Fibroblast of peridontal ligament (primary cell): Measurements from ENCODE around the gene ZNF816.
"Not testable (repeated sequence)": the region's sequence is repeated elsewhere in the genome, so short reads cannot be mapped to it uniquely, and the experiment has no call there.

ENCODE experiments used
- DNase-seq: peaks from one replicate; pipeline ENCODE4 v3.0.0-alpha.2; 2010; ENCODE audit errors: extremely low read depth

The ZNF816 gene

DNA sequence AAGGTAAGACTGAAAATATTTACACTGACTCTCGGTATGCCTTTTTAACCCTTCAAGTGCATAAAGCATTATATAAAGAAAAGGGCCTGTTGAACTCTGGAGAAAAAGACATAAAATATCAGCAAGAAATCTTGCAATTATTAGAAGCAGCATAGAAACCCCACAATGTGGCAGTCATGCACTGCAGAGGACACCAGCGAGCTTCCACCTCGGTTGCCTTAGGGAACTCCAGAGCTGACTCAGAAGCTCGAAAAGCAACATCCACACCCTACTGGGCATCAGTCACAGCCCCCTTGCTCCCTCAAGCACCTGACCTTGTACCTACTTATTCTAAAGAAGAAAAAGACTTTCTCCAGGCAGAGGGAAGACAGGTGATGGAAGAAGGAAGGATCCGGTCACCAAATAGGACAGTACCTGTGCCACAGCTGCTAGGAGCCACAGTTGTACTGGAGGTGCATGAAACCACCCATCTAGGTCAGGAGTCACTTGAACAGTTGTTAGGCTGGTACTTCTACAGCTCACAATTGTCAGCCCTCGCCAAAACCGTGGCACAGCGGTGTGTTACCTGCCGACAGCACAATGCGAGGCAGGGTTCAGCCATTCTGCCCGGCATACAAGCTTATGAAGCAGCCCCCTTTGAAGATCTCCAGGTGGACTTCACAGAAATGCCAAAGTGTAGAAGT lies 2.9 kb downstream of the ZNF816 start:
- DNase-seq: no peak

- DNase-seq: no peak
Measured at GRCh38 chr19:52957591-52957990, 5.1 kb downstream of the ZNF816 start.

- DNase-seq: no peak
Measured at GRCh38 chr19:52956917-52957316, 5.8 kb downstream of the ZNF816 start.

GRCh38 chr19:52949422-52949821 lies 13.3 kb downstream of the ZNF816 start:
- no peak for DNase-seq

DNA sequence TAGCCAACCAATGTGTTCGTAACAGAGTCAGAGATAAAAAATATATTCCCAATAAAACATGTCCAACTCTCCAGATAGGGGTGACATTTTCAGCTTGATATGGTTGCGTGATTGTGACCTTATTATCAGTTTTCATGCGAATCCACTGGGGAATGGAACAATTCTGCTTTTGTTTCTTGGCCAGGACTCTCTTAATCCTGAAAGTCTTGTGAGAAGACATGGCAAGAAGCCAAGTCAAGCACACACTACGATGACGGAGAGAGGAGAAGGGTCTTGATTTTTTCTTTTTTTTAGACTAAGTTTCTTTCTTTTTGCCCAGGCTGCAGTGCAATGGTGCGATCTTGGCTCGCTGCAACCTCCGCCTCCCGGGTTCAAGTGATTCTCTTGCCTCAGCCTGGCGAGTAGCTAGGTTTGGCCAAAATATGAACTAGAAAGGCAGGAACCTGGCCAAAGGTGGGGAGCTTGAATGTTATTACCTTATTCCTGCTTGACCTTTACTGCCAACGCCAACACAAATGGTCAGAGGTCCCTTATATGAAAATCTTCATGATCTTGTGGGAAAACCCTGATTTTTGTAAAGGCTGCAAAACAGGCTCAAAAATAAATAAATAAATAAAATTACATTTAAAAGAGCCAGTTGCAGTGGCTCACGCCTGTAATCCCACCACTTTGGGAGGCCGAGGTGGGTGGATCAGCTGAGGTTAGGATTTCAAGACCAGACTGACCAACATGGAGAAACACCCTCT lies 14.5 kb downstream of the ZNF816 start:
- DNase-seq: no peak

DNA sequence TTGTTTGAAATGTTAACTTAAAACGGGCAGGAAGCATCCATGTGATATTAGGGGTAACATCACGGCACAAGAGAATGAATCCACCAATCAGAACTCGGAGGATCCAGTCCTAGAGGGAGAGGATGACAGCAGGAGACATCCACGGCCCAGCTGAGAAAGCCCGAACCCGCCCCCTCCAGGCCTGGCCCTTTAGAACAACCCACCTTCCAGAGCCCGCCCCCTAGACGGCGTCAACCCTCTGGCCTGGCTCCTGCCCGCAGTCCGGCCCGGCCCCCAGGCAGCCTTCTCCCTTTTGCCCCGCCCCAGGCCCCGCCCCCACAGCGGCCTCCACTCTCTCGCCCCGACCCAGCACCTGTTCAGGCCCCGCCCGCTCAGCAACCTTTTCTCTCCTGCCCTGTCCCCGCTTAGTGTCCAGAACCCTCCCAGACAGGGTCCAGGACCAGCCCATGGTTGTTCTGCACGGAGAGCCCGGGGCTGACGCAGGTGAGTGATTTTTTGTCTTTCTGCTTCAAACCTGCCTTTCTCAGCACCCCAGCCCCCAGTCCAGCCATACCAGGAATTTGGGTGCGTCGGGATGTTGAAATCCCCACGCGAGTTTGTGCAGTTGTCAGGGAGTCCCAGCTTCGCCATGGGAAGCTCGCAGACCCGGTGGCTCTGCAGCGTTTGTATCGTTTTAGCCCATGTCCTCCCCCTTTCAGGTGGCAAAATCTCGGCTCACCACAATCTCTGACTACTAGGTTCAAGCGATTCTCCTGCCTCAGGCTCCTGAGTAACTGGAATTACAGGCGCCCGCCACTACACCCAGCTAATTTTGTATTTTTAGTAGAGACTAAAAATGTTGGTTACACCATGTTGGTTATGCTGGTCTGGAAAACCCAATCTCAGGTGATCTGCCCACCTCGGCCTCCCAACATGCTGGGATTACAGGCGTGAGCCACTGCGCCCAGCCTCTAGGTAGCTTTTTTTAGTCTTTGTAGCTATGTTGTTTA lies 16.1 kb downstream of the ZNF816 start:
- DNase-seq: no peak

DNA sequence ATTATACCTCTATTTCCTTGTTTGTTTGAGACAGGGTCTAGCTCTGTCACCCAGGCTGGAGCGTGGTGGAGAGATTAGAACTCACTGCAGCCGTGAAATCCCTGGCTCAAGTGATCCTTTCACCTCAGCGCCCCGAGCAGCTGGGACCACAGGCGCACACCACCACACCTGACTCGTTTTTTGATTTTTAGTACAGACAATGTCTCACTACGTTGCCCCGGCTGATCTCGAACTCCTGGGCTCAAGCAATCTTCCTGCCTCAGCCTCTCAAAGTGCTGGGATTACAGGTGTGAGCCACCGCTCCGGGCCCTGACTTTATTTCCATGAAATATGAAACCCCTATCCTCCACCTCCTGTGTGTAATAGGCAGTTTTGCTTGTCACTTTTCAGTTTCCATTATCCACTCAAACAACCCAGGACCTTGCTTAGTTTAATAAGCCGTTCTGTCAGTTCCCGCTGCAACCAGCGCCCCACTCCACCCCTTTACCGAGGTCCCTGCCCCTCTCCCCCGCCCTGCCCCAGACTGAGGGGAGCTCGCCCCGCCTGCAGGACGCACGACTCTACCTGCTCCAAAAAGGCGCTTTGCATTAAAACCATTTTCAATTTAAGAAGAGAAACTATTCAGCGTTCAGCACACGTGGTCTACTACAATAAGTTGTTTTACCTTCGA lies 16.9 kb downstream of the ZNF816 start:
- no peak for DNase-seq

DNA sequence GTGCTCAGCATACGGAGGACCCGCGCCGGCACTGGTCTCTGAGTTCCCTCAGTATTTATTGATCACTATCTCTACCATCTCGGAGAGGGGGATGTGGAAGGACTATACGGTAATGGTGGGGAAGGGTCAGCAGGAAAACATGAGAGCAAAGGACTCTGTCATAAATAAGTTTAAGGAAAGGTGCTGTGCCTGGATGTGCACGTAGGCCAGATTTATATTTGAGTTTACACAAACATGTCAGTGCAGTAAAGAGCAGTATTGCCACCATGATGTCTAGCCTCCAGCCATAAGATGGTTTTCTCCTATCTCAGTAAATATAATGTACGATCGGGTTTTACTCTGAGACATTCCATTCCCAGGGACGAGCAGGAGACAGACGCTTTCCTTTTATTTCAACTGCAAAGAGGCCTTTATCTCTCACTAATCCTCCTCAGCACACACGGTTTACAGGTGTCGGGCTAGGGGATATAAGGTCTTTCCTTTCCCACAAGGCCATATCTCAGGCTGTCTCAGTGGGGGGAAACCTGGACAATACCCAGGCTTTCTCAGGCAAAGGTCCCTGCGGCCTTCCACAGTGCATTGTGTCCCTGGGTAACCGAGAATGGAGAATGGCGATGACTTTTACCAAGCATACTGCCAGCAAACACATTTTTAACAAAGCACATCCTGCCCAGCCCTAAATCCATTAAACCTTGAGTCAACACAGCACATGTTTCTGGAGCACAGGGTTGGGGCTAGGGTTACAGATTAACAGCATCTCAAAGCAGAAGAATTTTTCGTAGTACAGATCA lies 17.8 kb downstream of the ZNF816 start:
- not testable (repeated sequence) for DNase-seq

GRCh38 chr19:52943884-52944643 lies 18.6 kb downstream of the ZNF816 start:
- no peak for DNase-seq

DNA sequence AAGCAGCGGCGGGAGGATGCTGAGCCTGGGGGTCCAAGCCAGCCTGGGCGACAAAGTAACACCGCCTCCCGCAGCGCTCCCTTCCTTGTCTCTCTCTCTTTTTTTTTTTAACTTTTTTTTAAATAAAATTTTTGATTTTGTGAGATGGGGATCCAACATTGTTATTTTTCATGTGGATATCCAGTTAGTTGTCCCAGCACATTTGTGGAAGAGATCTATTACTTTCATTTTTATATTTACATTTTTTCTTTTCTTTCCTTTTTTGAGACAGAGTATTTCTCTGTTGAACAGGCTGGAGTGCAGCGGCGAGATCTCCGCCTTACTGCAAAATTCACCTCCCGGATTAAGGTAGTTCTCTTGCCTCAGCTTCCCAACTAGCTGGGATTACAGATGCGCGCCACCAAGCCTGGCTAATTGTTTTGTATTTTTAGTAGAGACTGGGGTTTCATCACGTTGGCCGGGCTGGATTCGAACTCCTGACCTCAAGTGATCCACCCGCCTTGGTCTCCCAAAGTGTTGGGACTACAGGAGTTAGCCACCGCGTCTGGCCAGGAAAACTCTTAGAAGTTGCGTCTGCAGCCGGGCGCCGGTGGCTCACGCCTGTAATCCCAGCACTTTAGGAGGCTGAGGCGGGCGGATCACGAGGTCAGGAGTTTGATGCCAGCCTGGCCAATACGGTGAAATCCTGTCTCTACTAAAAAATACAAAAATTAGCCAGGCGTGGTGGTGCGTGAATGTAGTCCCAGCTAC lies 19.4 kb downstream of the ZNF816 start:
- no peak for DNase-seq

DNA sequence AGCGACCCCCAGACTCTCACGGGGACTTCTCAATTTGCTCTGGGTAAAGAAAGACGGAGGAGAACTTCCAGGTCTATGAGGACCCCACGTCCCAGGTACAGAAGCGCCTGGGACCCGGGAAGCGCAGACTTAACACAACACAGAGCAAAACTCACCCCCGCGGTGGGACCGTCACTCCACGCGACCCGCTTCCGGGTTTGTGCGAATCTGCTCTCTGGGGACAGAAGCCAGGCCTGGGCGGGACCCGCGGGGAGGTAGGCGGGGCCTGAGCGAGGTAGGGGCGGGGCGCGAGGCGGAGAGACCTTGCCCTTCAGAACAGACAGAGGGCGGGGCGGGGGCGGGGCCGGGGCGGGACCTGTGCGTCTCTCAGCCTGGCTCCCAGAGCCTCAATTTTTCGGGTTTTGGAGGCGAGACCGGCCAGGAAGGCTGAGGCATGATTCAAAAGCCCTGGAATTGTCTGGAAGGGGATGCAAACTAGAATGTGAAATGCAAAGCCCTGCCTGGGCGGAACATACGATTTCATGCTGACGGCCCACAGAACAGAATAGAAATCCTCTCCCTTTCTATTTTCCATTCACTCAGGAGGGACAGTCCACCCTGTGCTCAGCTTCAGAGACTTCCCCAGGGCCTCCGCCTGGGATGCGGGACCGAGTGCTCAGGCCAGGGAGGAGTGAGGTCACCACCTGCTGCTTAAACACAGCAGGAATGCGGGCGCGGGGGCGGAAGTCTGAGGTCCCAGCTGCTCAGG lies 20.1 kb downstream of the ZNF816 start:
- DNase-seq: peak; percentile 59

DNA sequence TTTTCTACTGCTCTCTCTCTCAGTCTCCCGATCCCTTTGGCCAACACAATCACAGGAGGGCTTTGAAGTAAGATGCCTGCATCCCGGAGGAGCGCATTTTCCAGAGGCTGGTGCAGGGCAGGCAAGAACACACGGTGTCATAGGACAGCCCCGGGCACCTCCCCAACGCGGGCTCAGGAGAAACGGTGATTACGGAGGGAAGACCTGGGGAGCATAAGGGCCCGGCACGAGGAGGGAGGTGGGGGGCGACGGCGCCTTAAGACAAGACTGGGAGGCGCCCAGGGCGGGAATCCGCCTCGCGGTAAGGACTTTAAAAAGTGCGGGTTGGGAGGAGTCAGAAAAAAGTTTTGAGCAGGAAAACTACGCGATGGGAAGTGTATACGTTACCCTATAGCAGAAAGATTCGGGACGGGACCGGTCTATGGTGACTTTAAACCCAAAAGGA lies 20.7 kb downstream of the ZNF816 start:
- DNase-seq: peak; percentile 30

- not testable (repeated sequence) for DNase-seq
Measured at GRCh38 chr19:52941523-52941922, 21.2 kb downstream of the ZNF816 start.

GRCh38 chr19:52940905-52941304 lies 21.8 kb downstream of the ZNF816 start:
- DNase-seq: not testable (repeated sequence)

DNA sequence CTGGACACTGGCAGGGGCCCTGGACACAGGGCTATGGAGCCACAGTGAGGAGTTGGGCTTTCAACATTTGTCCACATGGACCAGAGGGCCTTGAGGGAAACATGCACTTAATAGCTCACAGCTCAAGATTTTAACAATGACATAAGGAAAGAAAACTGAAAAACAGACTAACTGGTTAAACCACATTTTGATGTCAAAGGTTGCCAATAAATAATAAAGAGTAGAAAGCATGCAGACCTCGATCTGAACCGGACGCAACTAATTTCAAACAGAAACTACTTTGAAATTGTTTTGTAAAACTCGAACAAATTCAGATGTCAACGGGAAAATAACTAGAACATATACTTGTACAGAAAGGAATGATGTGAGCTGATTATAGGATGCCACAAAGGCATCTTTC lies 23.9 kb downstream of the ZNF816 start:
- no peak for DNase-seq

GRCh38 chr19:52936954-52937325 lies 25.7 kb downstream of the ZNF816 start:
- no peak for DNase-seq

DNA sequence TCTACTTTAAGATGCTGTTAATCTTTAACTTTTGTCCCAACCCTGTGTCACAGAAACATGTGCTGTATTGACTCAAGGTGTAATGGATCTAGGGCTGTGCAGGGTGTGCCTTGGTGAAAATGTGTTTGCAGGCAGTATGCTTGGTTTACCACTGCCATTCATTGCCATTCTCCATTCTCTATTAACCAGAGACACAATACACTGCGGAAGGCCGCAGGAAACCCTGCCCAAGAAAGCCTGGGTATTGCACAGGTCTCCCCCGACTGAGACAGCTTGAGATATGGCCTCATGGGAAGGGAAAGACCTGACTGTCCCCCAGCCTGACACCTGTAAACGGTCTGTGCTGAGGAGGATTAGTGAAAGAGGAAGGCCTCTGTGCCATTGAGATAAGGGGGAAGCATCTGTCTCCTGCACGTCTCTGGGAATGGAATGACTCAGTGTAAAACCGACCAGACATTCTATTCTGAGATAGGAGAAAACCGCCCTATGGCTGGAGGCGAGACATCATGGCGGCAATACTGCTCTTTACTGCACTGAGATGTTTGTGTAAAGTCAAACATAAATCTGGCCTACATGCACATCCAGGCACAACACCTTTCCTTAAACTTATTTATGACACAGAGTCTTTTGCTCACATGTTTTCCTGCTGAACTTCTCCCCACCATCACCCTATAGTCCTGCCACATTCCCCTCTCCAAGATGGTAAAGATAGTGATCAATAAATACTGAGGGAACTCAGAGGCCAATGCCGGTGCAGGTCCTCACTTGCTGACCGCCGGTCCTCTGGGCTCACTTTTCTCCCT lies 26.3 kb downstream of the ZNF816 start:
- DNase-seq: no peak

- no peak for DNase-seq
Measured at GRCh38 chr19:52935434-52935833, 27.2 kb downstream of the ZNF816 start.
